GM18511 (cell line): ENCODE data around the gene XAGE3.
"Not testable (repeated sequence)": the region's sequence is repeated elsewhere in the genome, so short reads cannot be mapped to it uniquely, and the experiment has no call there.

ENCODE experiments used
- ATAC-seq: cut with Tn5 transposase; IDR thresholded peaks from one replicate; pipeline ENCODE4 v1.9.1; 2021; ENCODE audit warnings: mild to moderate bottlenecking, moderate library complexity; ENCODE audit not compliant: unreplicated experiment

XAGE3 gene

GRCh38 chrX:52867610-52868348 lies at the start of gene XAGE3:
XAGE3 (minus strand) TSS chrX:52868083; CDS start chrX:52867133, 950 bp downstream.
- no peak for ATAC-seq

GRCh38 chrX:52914704-52915103 lies 46.8 kb upstream of the XAGE3 start:
- not testable (repeated sequence) for ATAC-seq

GRCh38 chrX:52913681-52914080 lies 45.8 kb upstream of the XAGE3 start:
- ATAC-seq: not testable (repeated sequence)

GRCh38 chrX:52909313-52909969 lies 41.6 kb upstream of the XAGE3 start:
- not testable (repeated sequence) for ATAC-seq

- ATAC-seq: not testable (repeated sequence)
Observed at GRCh38 chrX:52907900-52908299, 40.0 kb upstream of the XAGE3 start.

GRCh38 chrX:52907137-52907536 lies 39.3 kb upstream of the XAGE3 start:
- not testable (repeated sequence) for ATAC-seq

GRCh38 chrX:52906072-52906471 lies 38.2 kb upstream of the XAGE3 start:
- ATAC-seq: not testable (repeated sequence)

- not testable (repeated sequence) for ATAC-seq
Observed at GRCh38 chrX:52905531-52905930, 37.6 kb upstream of the XAGE3 start.

GRCh38 chrX:52896855-52897709 lies 29.2 kb upstream of the XAGE3 start, which contains the start of gene FAM156B:
FAM156B (plus strand) TSS chrX:52897330; CDS start chrX:52907226, 9,896 bp downstream.
- peak; percentile 86 for ATAC-seq

GRCh38 chrX:52896438-52896837 lies 28.6 kb upstream of the XAGE3 start:
- peak; percentile 40 for ATAC-seq

- ATAC-seq: not testable (repeated sequence)
Observed at GRCh38 chrX:52888090-52888489, 20.2 kb upstream of the XAGE3 start.

GRCh38 chrX:52887459-52887858 lies 19.6 kb upstream of the XAGE3 start:
- not testable (repeated sequence) for ATAC-seq

- ATAC-seq: not testable (repeated sequence)
Observed at GRCh38 chrX:52876386-52876785, 8.5 kb upstream of the XAGE3 start.

GRCh38 chrX:52875436-52875835 lies 7.6 kb upstream of the XAGE3 start:
- not testable (repeated sequence) for ATAC-seq

- no peak for ATAC-seq
Observed at GRCh38 chrX:52874661-52875060, 6.8 kb upstream of the XAGE3 start.

- ATAC-seq: not testable (repeated sequence)
Observed at GRCh38 chrX:52873825-52874224, 5.9 kb upstream of the XAGE3 start.

GRCh38 chrX:52870046-52870445 lies 2.2 kb upstream of the XAGE3 start:
- ATAC-seq: no peak

- no peak for ATAC-seq
Observed at GRCh38 chrX:52865343-52865998, 2.4 kb downstream of the XAGE3 start.

- ATAC-seq: not testable (repeated sequence)
Observed at GRCh38 chrX:52856991-52857525, 10.8 kb downstream of the XAGE3 start.

GRCh38 chrX:52852110-52852860 lies 15.6 kb downstream of the XAGE3 start:
- ATAC-seq: no peak
